Natural killer cell (primary cell): ENCODE measurements around the gene HDAC4. TPM values are rescaled to one million over a fixed set of nuclear protein-coding genes. Genes with fewer than 3 reads are reported as not detected.

Experiments used
- ATAC-seq, 3 donors: fragments of 150-1000 bp in 2 of 3; fragments of 200-7000 bp in 1 of 3; cut with Tn5 transposase; 1 replicate in 1 of 3; 2 replicates in 2 of 3; pipeline ENCODE4 v1.10.0; 2021; ENCODE audit warnings: mild to moderate bottlenecking in 2 of 3, moderate library complexity in 2 of 3
- DNase-seq, 2 donors: peaks; one replicate each; pipeline versions ENCODE4 v3.0.0 to v3.0.0-alpha.2; 2013 to 2021; ENCODE audit warnings: mixed read lengths in 1 of 2
- H3K27ac ChIP-seq: one replicate; pipeline ENCODE4 v1.5.1; 2013; ENCODE audit warnings: mild to moderate bottlenecking, low read length
- H3K27me3 ChIP-seq: one replicate; pipeline ENCODE4 v1.6.1; 2013; ENCODE audit warnings: low read length; ENCODE audit not compliant: control insufficient read depth, insufficient read depth
- H3K36me3 ChIP-seq: one replicate; pipeline ENCODE4 v1.6.1; 2013; ENCODE audit warnings: low read length; ENCODE audit not compliant: control insufficient read depth, insufficient read depth
- H3K4me1 ChIP-seq: one replicate; pipeline ENCODE4 v1.6.1; 2013; ENCODE audit warnings: low read length; ENCODE audit not compliant: control insufficient read depth, insufficient read depth
- H3K4me3 ChIP-seq: one replicate; pipeline ENCODE4 v1.5.1; 2013; ENCODE audit warnings: low read length
- H3K9me3 ChIP-seq: one replicate; pipeline ENCODE4 v1.6.1; 2013; ENCODE audit warnings: low read length; ENCODE audit not compliant: control insufficient read depth, insufficient read depth
- H3K27ac Mint-ChIP-seq, 2 donors: one replicate each; pipeline ENCODE4 v1.8.0; 2022; ENCODE audit warnings: mild to moderate bottlenecking in 2 of 2, mixed read lengths in 2 of 2, moderate library complexity in 1 of 2
- H3K27me3 Mint-ChIP-seq, 2 donors: one replicate each; pipeline ENCODE4 v1.8.0; 2022; ENCODE audit warnings: low read depth in 2 of 2, mixed read lengths in 2 of 2
- H3K36me3 Mint-ChIP-seq: one replicate; pipeline ENCODE4 v1.8.0; 2022; ENCODE audit warnings: mixed read lengths
- H3K4me1 Mint-ChIP-seq, 2 donors: one replicate each; pipeline ENCODE4 v1.8.0; 2022; ENCODE audit warnings: mixed read lengths in 2 of 2
- H3K4me3 Mint-ChIP-seq: one replicate; pipeline ENCODE4 v1.8.0; 2022; ENCODE audit warnings: mild to moderate bottlenecking, moderate library complexity, mixed read lengths
- H3K9me3 Mint-ChIP-seq, 2 donors: one replicate each; pipeline ENCODE4 v1.8.0; 2022; ENCODE audit warnings: mixed read lengths in 2 of 2
- CTCF ChIP-seq: fragments of 200-600 bp; IDR thresholded peaks from one replicate; pipeline ENCODE4 v1.8.0; 2022; ENCODE audit warnings: antibody characterized with exemption
- WGBS: methylation state at CpG from one replicate; pipeline ENCODE4 v1.1.7; 2013; ENCODE audit warnings: missing lambda C conversion rate; ENCODE audit not compliant: insufficient coverage; 5-methylcytosine and 5-hydroxymethylcytosine counted together
- intact Hi-C: fragments of 100-400 bp; cut with micrococcal nuclease; formaldehyde crosslinking; loops from one replicate; pipeline ENCODE4 v1.14.2; 2022
- total RNA-seq, 4 donors: library from RNA; stranded (reverse); fragments of 120-200 nt in 1 of 4; gene quantifications; one replicate each; pipeline versions ENCODE4 v1.2.3 to v1.2.4, GENCODE V29; 2013 to 2022

The HDAC4 gene
- total RNA-seq, 3 donors from 2014 or later (not counting 1 experiment from before 2014, with no cell fraction given), result 74.9 to 105 (median 100) TPM

GRCh38 chr2:239309398-239310245 lies 91.2 kb downstream of the HDAC4 start:
- no peak overlapping the region for H3K4me3 ChIP-seq
- intact Hi-C loops, result no loop called here
- TF ChIP-seq CTCF, result no peak
- H3K27me3 Mint-ChIP-seq, result no peaks in the 10 kb centered on the region
- H3K27ac Mint-ChIP-seq, result no peak overlapping the region
- H3K27ac ChIP-seq, result no peak overlapping the region
- no peaks in the 10 kb centered on the region for H3K36me3 ChIP-seq
- H3K9me3 Mint-ChIP-seq, result no peaks in the 10 kb centered on the region
- no peak for DNase-seq
- no peak overlapping the region for H3K4me3 Mint-ChIP-seq
- 85% methylated on average over 16 of the region's 18 CpGs for WGBS
- H3K36me3 Mint-ChIP-seq, result no peaks in the 10 kb centered on the region
- peaks cover 17 to 25% of the 10 kb centered on the region in 2 donors for H3K4me1 Mint-ChIP-seq
- no peaks in the 10 kb centered on the region for H3K27me3 ChIP-seq
- H3K4me1 ChIP-seq, result peaks cover 26% of the 10 kb centered on the region
- H3K9me3 ChIP-seq, result no peaks in the 10 kb centered on the region
- no peak for ATAC-seq

- H3K36me3 ChIP-seq, result no peaks in the 10 kb centered on the region
- H3K4me1 Mint-ChIP-seq, result peaks cover 24 to 33% of the 10 kb centered on the region in 2 donors
- H3K36me3 Mint-ChIP-seq, result no peaks in the 10 kb centered on the region
- peaks cover 34% of the 10 kb centered on the region for H3K4me1 ChIP-seq
- no peak for ATAC-seq
- no peaks in the 10 kb centered on the region for H3K9me3 ChIP-seq
- H3K27me3 Mint-ChIP-seq, result no peaks in the 10 kb centered on the region
- no peak overlapping the region for H3K27ac ChIP-seq
- no peak overlapping the region for H3K4me3 Mint-ChIP-seq
- H3K27me3 ChIP-seq, result no peaks in the 10 kb centered on the region
- intact Hi-C loops, result no loop called here
- no peaks in the 10 kb centered on the region for H3K9me3 Mint-ChIP-seq
- DNase-seq, result no peak
- H3K4me3 ChIP-seq, result no peak overlapping the region
- 92% methylated on average over 33 of the region's 33 CpGs for WGBS
- no peak for TF ChIP-seq CTCF
- no peak overlapping the region for H3K27ac Mint-ChIP-seq
These were observed 92.0 kb downstream of the HDAC4 start for GRCh38 chr2:239308661-239309397.

- Mint-ChIP-seq H3K4me3 (no peak overlapping the region), H3K4me1 (peaks cover 32 to 40% of the 10 kb centered on the region in 2 donors), H3K9me3 (no peaks in the 10 kb centered on the region), H3K36me3 (no peaks in the 10 kb centered on the region), H3K27ac (no peak overlapping the region), H3K27me3 (no peaks in the 10 kb centered on the region)
- intact Hi-C loops, result no loop called here
- no peaks in the 10 kb centered on the region for H3K27me3 ChIP-seq
- TF ChIP-seq CTCF, result no peak
- no peak for ATAC-seq
- 91% methylated on average over 16 of the region's 16 CpGs for whole genome bisulfite sequencing
- H3K27ac ChIP-seq, result no peak overlapping the region
- no peaks in the 10 kb centered on the region for H3K9me3 ChIP-seq
- H3K4me3 ChIP-seq, result no peak overlapping the region
- no peak for DNase-seq
- H3K4me1 ChIP-seq, result peaks cover 42% of the 10 kb centered on the region
- H3K36me3 ChIP-seq, result no peaks in the 10 kb centered on the region
These were observed 92.8 kb downstream of the HDAC4 start for GRCh38 chr2:239307921-239308613.
